Measurements from ENCODE around the gene CDT1. TPM values are rescaled to one million over a fixed set of nuclear protein-coding genes. Genes with fewer than 3 reads are reported as not detected.

Gene CDT1
- total and polyA plus RNA-seq, 2 experiments from 2014 or later: 32.6 to 187 TPM

GRCh38 chr16:88827727-88828126 is 24.1 kb downstream of the CDT1 start:
- Mint-ChIP-seq H3K9me3 (no peaks in the 10 kb centered on the region; the same call in 2 of the 3 replicates), H3K4me3 (no peak overlapping the region), H3K27me3 (ENCODE audit: insufficient read depth, low read depth, poor library complexity) (peaks cover 5% of the 10 kb centered on the region), H3K36me3 (ENCODE audit: low read depth) (peaks cover 3% of the 10 kb centered on the region; the same call in 2 of the 3 replicates), H3K4me1 (no peaks in the 10 kb centered on the region; the same call in 2 of the 3 replicates), H3K27ac (no peak overlapping the region)
- no peak for DNase-seq (ENCODE audit: low spot score)
- no peak for TF ChIP-seq STAT1 (IDR thresholded peaks at IDR 0.05; ENCODE audit: unreplicated experiment)
- ATAC-seq: no peak
- no peaks in the 10 kb centered on the region for H4K20me1 ChIP-seq (replicated peaks; ENCODE audit: insufficient read depth)
- no peak overlapping the region for H3K4me3 ChIP-seq
- no peaks in the 10 kb centered on the region for H3K9me2 ChIP-seq (ENCODE audit: insufficient read depth)
- no peak overlapping the region for H3K27ac ChIP-seq (ENCODE audit: low read depth)
- H3K79me2 ChIP-seq (replicated peaks; ENCODE audit: insufficient read depth): no peaks in the 10 kb centered on the region
- no peaks in the 10 kb centered on the region for H3K36me3 ChIP-seq (ENCODE audit: insufficient read depth)
- no peaks in the 10 kb centered on the region for H3F3A ChIP-seq (replicated peaks; ENCODE audit: low read depth)
- no peaks in the 10 kb centered on the region for H3K27me3 ChIP-seq (ENCODE audit: insufficient read depth)
- H2AFZ ChIP-seq: no peak overlapping the region
- H3K4me1 ChIP-seq (ENCODE audit: insufficient read depth): no peaks in the 10 kb centered on the region
- no peak overlapping the region for H3K4me2 ChIP-seq

DNA sequence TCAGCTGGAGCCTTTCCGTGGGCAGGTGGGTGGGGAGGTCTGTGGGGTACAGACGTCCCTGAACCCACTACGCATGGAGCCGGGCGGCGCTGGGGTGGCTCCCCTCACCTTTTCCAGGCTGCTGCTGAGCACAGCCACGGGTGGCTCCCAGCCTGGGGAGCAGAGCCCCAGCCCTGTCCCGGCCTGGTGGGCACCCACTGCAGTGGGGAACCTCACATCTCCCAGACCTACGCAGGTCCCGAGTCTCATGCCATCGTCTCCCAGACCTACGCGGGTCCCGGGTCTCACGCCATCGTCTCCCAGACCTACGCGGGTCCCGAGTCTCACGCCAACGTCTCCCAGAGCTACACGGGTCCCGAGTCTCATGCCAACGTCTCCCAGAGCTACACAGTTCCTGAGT is 25.1 kb downstream of the CDT1 start:
- no peak for ATAC-seq
- H3K4me3 Mint-ChIP-seq: no peak overlapping the region

More for the DNA sequence above, 25.1 kb downstream of the CDT1 start:
- Mint-ChIP-seq H3K36me3 (ENCODE audit: low read depth) (no peaks in the 10 kb centered on the region; the same call in 2 of the 3 replicates), H3K4me1 (no peaks in the 10 kb centered on the region; the same call in 2 of the 3 replicates), H3K27me3 (ENCODE audit: insufficient read depth, low read depth, poor library complexity) (peaks cover 5% of the 10 kb centered on the region), H3K27ac (no peak overlapping the region), H3K9me3 (no peaks in the 10 kb centered on the region)
- Histone ChIP-seq H3F3A (replicated peaks; ENCODE audit: low read depth) (no peaks in the 10 kb centered on the region), H3K79me2 (replicated peaks; ENCODE audit: insufficient read depth) (no peaks in the 10 kb centered on the region), H3K27me3 (ENCODE audit: insufficient read depth) (no peaks in the 10 kb centered on the region), H2AFZ (no peak overlapping the region), H3K36me3 (ENCODE audit: insufficient read depth) (no peaks in the 10 kb centered on the region), H3K9me2 (ENCODE audit: insufficient read depth) (no peaks in the 10 kb centered on the region), H3K4me1 (ENCODE audit: insufficient read depth) (no peaks in the 10 kb centered on the region), H4K20me1 (replicated peaks; ENCODE audit: insufficient read depth) (no peaks in the 10 kb centered on the region), H3K4me3 (no peak overlapping the region), H3K4me2 (no peak overlapping the region), H3K27ac (ENCODE audit: low read depth) (no peak overlapping the region)
- TF ChIP-seq, protein P1, sequence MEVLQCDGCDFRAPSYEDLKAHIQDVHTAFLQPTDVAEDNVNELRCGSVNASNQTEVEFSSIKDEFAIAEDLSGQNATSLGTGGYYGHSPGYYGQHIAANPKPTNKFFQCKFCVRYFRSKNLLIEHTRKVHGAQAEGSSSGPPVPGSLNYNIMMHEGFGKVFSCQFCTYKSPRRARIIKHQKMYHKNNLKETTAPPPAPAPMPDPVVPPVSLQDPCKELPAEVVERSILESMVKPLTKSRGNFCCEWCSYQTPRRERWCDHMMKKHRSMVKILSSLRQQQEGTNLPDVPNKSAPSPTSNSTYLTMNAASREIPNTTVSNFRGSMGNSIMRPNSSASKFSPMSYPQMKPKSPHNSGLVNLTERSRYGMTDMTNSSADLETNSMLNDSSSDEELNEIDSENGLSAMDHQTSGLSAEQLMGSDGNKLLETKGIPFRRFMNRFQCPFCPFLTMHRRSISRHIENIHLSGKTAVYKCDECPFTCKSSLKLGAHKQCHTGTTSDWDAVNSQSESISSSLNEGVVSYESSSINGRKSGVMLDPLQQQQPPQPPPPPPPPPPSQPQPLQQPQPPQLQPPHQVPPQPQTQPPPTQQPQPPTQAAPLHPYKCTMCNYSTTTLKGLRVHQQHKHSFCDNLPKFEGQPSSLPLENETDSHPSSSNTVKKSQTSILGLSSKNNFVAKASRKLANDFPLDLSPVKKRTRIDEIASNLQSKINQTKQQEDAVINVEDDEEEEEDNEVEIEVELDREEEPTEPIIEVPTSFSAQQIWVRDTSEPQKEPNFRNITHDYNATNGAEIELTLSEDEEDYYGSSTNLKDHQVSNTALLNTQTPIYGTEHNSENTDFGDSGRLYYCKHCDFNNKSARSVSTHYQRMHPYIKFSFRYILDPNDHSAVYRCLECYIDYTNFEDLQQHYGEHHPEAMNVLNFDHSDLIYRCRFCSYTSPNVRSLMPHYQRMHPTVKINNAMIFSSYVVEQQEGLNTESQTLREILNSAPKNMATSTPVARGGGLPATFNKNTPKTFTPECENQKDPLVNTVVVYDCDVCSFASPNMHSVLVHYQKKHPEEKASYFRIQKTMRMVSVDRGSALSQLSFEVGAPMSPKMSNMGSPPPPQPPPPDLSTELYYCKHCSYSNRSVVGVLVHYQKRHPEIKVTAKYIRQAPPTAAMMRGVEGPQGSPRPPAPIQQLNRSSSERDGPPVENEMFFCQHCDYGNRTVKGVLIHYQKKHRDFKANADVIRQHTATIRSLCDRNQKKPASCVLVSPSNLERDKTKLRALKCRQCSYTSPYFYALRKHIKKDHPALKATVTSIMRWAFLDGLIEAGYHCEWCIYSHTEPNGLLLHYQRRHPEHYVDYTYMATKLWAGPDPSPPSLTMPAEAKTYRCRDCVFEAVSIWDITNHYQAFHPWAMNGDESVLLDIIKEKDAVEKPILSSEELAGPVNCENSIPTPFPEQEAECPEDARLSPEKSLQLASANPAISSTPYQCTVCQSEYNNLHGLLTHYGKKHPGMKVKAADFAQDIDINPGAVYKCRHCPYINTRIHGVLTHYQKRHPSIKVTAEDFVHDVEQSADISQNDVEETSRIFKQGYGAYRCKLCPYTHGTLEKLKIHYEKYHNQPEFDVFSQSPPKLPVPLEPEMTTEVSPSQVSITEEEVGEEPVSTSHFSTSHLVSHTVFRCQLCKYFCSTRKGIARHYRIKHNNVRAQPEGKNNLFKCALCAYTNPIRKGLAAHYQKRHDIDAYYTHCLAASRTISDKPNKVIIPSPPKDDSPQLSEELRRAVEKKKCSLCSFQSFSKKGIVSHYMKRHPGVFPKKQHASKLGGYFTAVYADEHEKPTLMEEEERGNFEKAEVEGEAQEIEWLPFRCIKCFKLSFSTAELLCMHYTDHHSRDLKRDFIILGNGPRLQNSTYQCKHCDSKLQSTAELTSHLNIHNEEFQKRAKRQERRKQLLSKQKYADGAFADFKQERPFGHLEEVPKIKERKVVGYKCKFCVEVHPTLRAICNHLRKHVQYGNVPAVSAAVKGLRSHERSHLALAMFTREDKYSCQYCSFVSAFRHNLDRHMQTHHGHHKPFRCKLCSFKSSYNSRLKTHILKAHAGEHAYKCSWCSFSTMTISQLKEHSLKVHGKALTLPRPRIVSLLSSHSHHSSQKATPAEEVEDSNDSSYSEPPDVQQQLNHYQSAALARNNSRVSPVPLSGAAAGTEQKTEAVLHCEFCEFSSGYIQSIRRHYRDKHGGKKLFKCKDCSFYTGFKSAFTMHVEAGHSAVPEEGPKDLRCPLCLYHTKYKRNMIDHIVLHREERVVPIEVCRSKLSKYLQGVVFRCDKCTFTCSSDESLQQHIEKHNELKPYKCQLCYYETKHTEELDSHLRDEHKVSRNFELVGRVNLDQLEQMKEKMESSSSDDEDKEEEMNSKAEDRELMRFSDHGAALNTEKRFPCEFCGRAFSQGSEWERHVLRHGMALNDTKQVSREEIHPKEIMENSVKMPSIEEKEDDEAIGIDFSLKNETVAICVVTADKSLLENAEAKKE (CRISPR knock-in tag; IDR thresholded peaks at IDR 0.05): no peak
- no peak for TF ChIP-seq POLR2AphosphoS5 (IDR thresholded peaks at IDR 0.05; ENCODE audit: low read depth)
- TF ChIP-seq, protein P2, sequence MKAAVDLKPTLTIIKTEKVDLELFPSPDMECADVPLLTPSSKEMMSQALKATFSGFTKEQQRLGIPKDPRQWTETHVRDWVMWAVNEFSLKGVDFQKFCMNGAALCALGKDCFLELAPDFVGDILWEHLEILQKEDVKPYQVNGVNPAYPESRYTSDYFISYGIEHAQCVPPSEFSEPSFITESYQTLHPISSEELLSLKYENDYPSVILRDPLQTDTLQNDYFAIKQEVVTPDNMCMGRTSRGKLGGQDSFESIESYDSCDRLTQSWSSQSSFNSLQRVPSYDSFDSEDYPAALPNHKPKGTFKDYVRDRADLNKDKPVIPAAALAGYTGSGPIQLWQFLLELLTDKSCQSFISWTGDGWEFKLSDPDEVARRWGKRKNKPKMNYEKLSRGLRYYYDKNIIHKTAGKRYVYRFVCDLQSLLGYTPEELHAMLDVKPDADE (IDR thresholded peaks at IDR 0.05): no peak
- TF ChIP-seq EZH2 (IDR thresholded peaks at IDR 0.05; ENCODE audit: low read depth, unreplicated experiment): no peak
- no peak for TF ChIP-seq CTCF (conservative IDR thresholded peaks at IDR 0.05; ENCODE audit: low read depth in 2 of 2)
- no peak for TF ChIP-seq STAT1 (IDR thresholded peaks at IDR 0.05; ENCODE audit: unreplicated experiment)
- no peak for TF ChIP-seq NANOG (IDR thresholded peaks at IDR 0.05; ENCODE audit: borderline replicate concordance)
- TF ChIP-seq CREB1 (CRISPR knock-in tag; IDR thresholded peaks at IDR 0.05; ENCODE audit: low read depth): no peak
- TF ChIP-seq JUNB (IDR thresholded peaks at IDR 0.05; ENCODE audit: unreplicated experiment): no peak
- no peak for TF ChIP-seq ZNF114 (CRISPR knock-in tag; IDR thresholded peaks at IDR 0.05)
- no peak for TF ChIP-seq ZNF331 (CRISPR knock-in tag; IDR thresholded peaks at IDR 0.05; ENCODE audit: low read depth)
- no peak for DNase-seq (ENCODE audit: low spot score)
